Smooth muscle cell (in vitro differentiated cells): ENCODE results near the gene HGFAC. TPM values are rescaled to one million over a fixed set of nuclear protein-coding genes. Genes with fewer than 3 reads are reported as not detected.
A peak's percentile ranks its signal among the peaks of the same experiment; 100 is the strongest.

Source experiments
- DNase-seq: peaks from one replicate; lab custom pipeline; 2025; ENCODE audit not compliant: unreplicated experiment; lab: John Stamatoyannopoulos, UW
- H2AFZ ChIP-seq: fragments of 200-600 bp; sonication (generic); 2 replicates; pipeline ENCODE4 v1.6.0; 2016; ENCODE audit warnings: antibody characterized with exemption, low read depth, mild to moderate bottlenecking
- H3F3A ChIP-seq: fragments of 200-600 bp; sonication (generic); 2 replicates; pipeline ENCODE4 v1.6.0; 2017; ENCODE audit warnings: antibody characterized with exemption, low read depth
- H3K27ac ChIP-seq: fragments of 200-600 bp; sonication (generic); 2 replicates; pipeline ENCODE4 v1.5.1; 2016; ENCODE audit warnings: low read depth, mild to moderate bottlenecking
- H3K27me3 ChIP-seq: fragments of 200-600 bp; sonication (generic); 2 replicates; pipeline ENCODE4 v1.6.1; 2016; ENCODE audit warnings: low read depth, mild to moderate bottlenecking
- H3K36me3 ChIP-seq: fragments of 200-600 bp; sonication (generic); 2 replicates; pipeline ENCODE4 v1.5.1; 2016; ENCODE audit warnings: low read depth
- H3K4me1 ChIP-seq: fragments of 200-600 bp; sonication (generic); 2 replicates; pipeline ENCODE4 v1.5.1; 2016; ENCODE audit warnings: low read depth
- H3K4me2 ChIP-seq: fragments of 200-600 bp; sonication (generic); 2 replicates; pipeline ENCODE4 v1.6.0; 2016; ENCODE audit warnings: mild to moderate bottlenecking
- H3K4me3 ChIP-seq: fragments of 200-600 bp; sonication (generic); 2 replicates; pipeline ENCODE4 v1.5.1; 2016; ENCODE audit warnings: mild to moderate bottlenecking
- H3K79me2 ChIP-seq: fragments of 200-600 bp; sonication (generic); 2 replicates; pipeline ENCODE4 v1.6.0; 2016; ENCODE audit warnings: low read depth, mild to moderate bottlenecking
- H3K9ac ChIP-seq: fragments of 200-600 bp; sonication (generic); 2 replicates; pipeline ENCODE4 v1.6.0; 2016; ENCODE audit warnings: low read depth
- H3K9me3 ChIP-seq: fragments of 200-600 bp; sonication (generic); replicated peaks from 2 replicates; pipeline ENCODE4 v1.5.1; 2016; ENCODE audit warnings: low read depth
- H4K20me1 ChIP-seq: fragments of 200-600 bp; sonication (generic); 2 replicates; pipeline ENCODE4 v1.6.0; 2016; ENCODE audit warnings: low read depth
- CTCF ChIP-seq: fragments of 200-600 bp; sonication (generic); IDR thresholded peaks from 2 replicates; pipeline ENCODE4 v1.5.1; 2017; ENCODE audit warnings: borderline replicate concordance, mild to moderate bottlenecking, antibody characterized with exemption; ENCODE audit not compliant: insufficient read depth, poor library complexity, severe bottlenecking
- WGBS: methylation state at CpG from one replicate; pipeline ENCODE4 v1.1.7; 2016; ENCODE audit warnings: low lambda C conversion rate; 5-methylcytosine and 5-hydroxymethylcytosine counted together
- polyA plus RNA-seq: library from polyadenylated mRNA; unstranded; fragments of >200 nt; fragmentation: Nextera tagmentation; extraction: Ambion mirVana; gene quantifications from 2 replicates; pipeline ENCODE4 v1.2.1, GENCODE V29; 2016
- total RNA-seq: library from RNA; depleted of rRNA; stranded (reverse); fragments of >200 nt; gene quantifications from 2 replicates; pipeline ENCODE4 v1.2.3, GENCODE V29; 2014

Gene HGFAC
- total and polyA plus RNA-seq, 2 experiments from 2014 or later: 0.58 TPM; not detected in 1

DNA sequence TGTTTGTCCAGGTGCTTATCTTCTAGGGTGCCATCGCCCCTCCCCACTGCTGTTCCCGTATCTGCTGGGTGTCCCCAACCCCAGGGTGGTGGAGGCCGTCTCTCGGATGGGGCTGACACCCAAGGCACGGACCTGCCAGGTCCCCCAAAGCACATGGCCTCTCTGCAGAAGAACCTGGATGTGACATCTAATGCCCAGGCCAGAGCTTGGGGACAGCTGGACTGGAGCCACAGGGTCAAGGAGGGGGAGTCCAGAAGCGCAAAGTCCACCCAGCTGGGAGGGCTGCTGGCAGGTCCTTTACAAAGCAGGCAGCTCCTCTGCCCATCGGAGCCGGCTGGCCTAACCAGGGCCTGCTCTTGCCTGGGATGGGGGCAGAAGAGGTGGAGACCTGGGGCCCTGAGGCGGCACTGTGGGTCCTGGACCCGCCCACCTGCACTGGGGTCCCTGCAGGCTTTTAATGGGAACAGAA is 20.6 kb downstream of the HGFAC start:
- no peak overlapping the region for H2AFZ ChIP-seq
- peaks cover 31% of the 10 kb centered on the region for H3K27me3 ChIP-seq
- H3K27ac ChIP-seq: no peak overlapping the region
- no peak overlapping the region for H3K4me3 ChIP-seq
- no peak overlapping the region for H3K4me2 ChIP-seq
- H4K20me1 ChIP-seq: no peaks in the 10 kb centered on the region
- no peaks in the 10 kb centered on the region for H3K9me3 ChIP-seq
- no peak for TF ChIP-seq CTCF
- H3K79me2 ChIP-seq: no peaks in the 10 kb centered on the region
- no peaks in the 10 kb centered on the region for H3K36me3 ChIP-seq
- H3K9ac ChIP-seq: no peak overlapping the region
- H3F3A ChIP-seq: no peaks in the 10 kb centered on the region
- no peaks in the 10 kb centered on the region for H3K4me1 ChIP-seq
- no peak for DNase-seq
- 82% methylated on average over 6 of the region's 10 CpGs for WGBS

- H4K20me1 ChIP-seq: no peaks in the 10 kb centered on the region
- H3K9me3 ChIP-seq: no peaks in the 10 kb centered on the region
- DNase-seq: no peak
- H2AFZ ChIP-seq: no peak within 1 kb of the TSS
- no peaks in the 10 kb centered on the region for H3K36me3 ChIP-seq
- H3K27ac ChIP-seq: no peak within 1 kb of the TSS
- H3K4me1 ChIP-seq: no peaks in the 10 kb centered on the region
- no peak within 1 kb of the TSS for H3K9ac ChIP-seq
- no peaks in the 10 kb centered on the region for H3F3A ChIP-seq
- peak within 1 kb of the TSS; percentile 92 for H3K4me2 ChIP-seq
- H3K27me3 ChIP-seq: peaks cover 31% of the 10 kb centered on the region
- no peaks in the 10 kb centered on the region for H3K79me2 ChIP-seq
- peak within 1 kb of the TSS; percentile 41 for H3K4me3 ChIP-seq
- TF ChIP-seq CTCF: no peak
- 67% methylated on average over 4 of the region's 44 CpGs for WGBS
Measured at GRCh38 chr4:3462790-3463415, 21.1 kb downstream of the HGFAC start, which contains the start of gene DOK7. TSS of gene DOK7 (plus strand) at chr4:3463306. CDS start at chr4:3463376, 70 bp downstream.

DNA sequence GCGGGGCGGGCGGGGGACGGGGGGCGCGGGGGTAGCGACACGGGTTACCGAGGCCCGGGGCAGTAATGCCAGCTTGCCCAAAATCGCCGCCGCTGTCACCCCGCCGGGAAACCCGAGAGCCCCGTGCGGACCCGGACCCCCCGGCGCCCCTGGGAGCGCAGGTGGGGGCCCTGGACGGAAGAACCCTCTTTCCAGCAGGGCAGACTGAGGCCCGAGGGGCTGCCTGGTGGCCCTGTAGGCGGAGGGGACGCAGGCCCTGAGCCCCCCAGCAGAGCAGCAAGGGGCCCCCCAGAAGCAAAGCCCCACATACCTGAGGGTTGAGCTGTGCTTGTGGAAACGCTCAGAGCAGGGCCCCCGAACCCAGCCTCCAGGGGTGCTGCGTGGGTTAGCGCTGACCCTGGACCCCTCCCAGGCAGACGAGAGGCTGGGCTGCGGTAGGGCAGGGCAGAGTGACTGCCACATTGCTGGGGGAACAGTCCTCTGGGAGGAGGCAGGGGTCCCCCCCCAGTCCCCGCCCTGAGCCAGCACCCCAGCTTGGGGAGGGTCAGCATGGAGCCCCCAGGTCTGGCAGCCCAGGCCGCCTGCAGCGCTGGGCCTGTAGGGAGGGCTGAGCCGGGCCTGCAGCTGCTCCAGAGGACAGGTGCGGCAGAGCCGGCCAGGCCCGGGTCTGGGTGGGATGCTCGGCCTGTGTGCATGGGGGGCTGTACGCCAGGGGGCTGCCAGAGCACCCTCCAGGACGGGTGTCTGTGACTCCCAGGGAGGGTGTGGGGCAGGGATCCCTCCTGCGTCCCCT is 22.0 kb downstream of the HGFAC start:
- DNase-seq: no peak
- Histone ChIP-seq H3F3A (no peaks in the 10 kb centered on the region), H3K4me2 (peak overlapping the region; percentile 92), H3K27me3 (peaks cover 31% of the 10 kb centered on the region), H3K4me3 (peak overlapping the region; percentile 41), H3K27ac (no peak overlapping the region), H3K4me1 (no peaks in the 10 kb centered on the region), H2AFZ (no peak overlapping the region), H4K20me1 (no peaks in the 10 kb centered on the region), H3K9ac (no peak overlapping the region), H3K36me3 (no peaks in the 10 kb centered on the region), H3K9me3 (no peaks in the 10 kb centered on the region), H3K79me2 (no peaks in the 10 kb centered on the region)
- 69% methylated on average over 38 of the region's 43 CpGs for WGBS
- TF ChIP-seq CTCF: no peak
